PFSK-1 (cell line): ENCODE measurements around the gene ADAM23. TPM values are rescaled to one million over a fixed set of nuclear protein-coding genes. Genes with fewer than 3 reads are reported as not detected.

Source experiments
- FOXP2 ChIP-seq: optimal IDR thresholded peaks from 2 replicates; pipeline ENCODE3; 2011; ENCODE audit warnings: borderline replicate concordance, control low read depth, inconsistent platforms; ENCODE audit not compliant: insufficient read depth; ENCODE audit errors: extremely low read length, extremely low read depth
- POLR2AphosphoS5 ChIP-seq: IDR thresholded peaks from 2 replicates; pipeline ENCODE4 v1.6.1; 2012; ENCODE audit warnings: low read depth, mild to moderate bottlenecking, control low read depth, low read length, moderate library complexity
- REST ChIP-seq, 2 experiments: IDR thresholded peaks; 2 replicates each; pipeline versions ENCODE4 v1.6.1 to v1.8.0; 2011 to 2012; ENCODE audit warnings: low read depth in 2 of 2, low read length in 2 of 2, control low read depth in 1 of 2, inconsistent platforms in 1 of 2, mild to moderate bottlenecking in 1 of 2, moderate library complexity in 1 of 2; ENCODE audit not compliant: insufficient read depth in 1 of 2
- SIN3A ChIP-seq: IDR thresholded peaks from 2 replicates; pipeline ENCODE4 v1.6.1; 2012; ENCODE audit warnings: mild to moderate bottlenecking, low read length, moderate library complexity, borderline replicate concordance; ENCODE audit not compliant: insufficient read depth
- TAF1 ChIP-seq: IDR thresholded peaks from 2 replicates; pipeline ENCODE4 v1.6.1; 2012; ENCODE audit warnings: low read length, control low read depth, borderline replicate concordance; ENCODE audit not compliant: insufficient read depth
- polyA plus RNA-seq: library from polyadenylated mRNA; unstranded; fragments of >200 nt; gene quantifications from one replicate; pipeline ENCODE4 v1.2.1, GENCODE V29; 2012; ENCODE audit warnings: low read depth, missing spikeins; ENCODE audit not compliant: insufficient read length

The ADAM23 gene
- polyA plus RNA-seq = not detected

DNA sequence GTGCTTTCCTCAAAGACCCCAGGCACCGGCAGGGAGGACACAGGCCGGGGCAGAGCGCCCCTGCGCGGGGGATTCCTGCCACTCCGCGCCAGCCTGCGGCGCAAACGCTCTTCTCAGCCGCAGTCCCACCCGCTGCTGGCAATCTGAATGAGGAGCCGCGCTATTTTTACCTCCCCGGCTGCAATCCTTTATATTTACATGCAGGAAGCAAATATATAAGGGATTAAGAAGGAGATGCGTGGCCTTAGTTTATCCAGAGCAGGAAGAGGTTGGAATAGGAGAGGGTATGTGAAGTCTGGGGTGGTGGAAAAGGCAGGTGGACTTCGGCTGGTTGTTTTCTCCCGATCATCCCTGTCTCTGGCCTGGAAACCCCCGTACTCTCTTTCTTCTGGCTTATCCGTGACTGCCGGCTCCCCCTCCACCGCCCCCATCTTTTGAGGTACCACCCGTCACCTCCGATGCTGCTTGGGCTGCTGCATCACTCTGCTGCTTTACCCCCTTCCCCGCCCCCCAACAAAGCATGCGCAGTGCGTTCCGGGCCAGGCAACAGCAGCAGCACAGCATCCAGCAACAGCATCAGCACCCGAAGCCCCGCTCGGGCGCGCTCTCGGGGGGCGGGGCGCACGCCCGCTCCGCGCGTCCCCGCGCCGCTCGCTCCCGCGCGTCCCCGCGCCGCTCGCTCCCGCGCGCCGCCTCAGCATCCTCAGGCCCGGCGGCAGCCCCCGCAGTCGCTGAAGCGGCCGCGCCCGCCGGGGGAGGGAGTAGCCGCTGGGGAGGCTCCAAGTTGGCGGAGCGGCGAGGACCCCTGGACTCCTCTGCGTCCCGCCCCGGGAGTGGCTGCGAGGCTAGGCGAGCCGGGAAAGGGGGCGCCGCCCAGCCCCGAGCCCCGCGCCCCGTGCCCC lies at the start of gene ADAM23:
TSS of gene ADAM23 (plus strand) at position 700 of the 902 bp plus-strand sequence. CDS start 335 bp downstream, outside the sequence.
- TF ChIP-seq SIN3A (no peak), FOXP2 (no peak), TAF1 (no peak), REST (IDR thresholded peaks at IDR 0.05; ENCODE audit: insufficient read depth in 1 of 2, low read depth in 2 of 2, low read length in 2 of 2) (no peak), POLR2AphosphoS5 (no peak)

GRCh38 chr2:206396211-206396610 lies 47.1 kb upstream of the ADAM23 start:
- TF ChIP-seq TAF1 (no peak), POLR2AphosphoS5 (no peak), SIN3A (no peak), FOXP2 (no peak), REST (IDR thresholded peaks at IDR 0.05; ENCODE audit: insufficient read depth in 1 of 2, low read depth in 2 of 2, low read length in 2 of 2) (no peak)

GRCh38 chr2:206408323-206409320 lies 34.7 kb upstream of the ADAM23 start:
- TF ChIP-seq REST (IDR thresholded peaks at IDR 0.05; ENCODE audit: insufficient read depth in 1 of 2, low read depth in 2 of 2, low read length in 2 of 2) (no peak), FOXP2 (no peak), TAF1 (no peak), SIN3A (no peak), POLR2AphosphoS5 (no peak)

DNA sequence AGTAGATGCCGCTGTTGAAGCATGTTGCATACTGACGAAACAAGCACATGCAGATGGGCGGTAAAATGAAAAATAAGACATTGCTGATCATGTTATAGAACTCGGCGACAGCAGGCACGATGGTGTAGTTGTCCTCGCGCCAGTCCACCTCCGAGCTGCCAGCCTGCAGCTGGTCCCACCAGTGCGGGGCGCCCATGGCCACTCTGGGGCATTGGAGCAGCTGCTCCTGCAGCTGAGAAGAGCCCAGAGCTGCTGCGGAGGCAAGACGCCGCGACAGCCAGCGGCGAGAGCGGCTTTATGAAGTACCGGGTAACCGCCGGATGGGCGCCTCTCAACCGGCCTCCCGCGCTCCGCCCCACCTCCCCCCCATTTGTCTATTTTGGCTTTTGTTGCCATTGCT lies 32.6 kb upstream of the ADAM23 start:
- TF ChIP-seq SIN3A = no peak
- no peak for TF ChIP-seq POLR2AphosphoS5
- TF ChIP-seq FOXP2 = no peak
- no peak for TF ChIP-seq REST (IDR thresholded peaks at IDR 0.05; ENCODE audit: insufficient read depth in 1 of 2, low read depth in 2 of 2, low read length in 2 of 2)
- TF ChIP-seq TAF1 = no peak
